Caco-2 (cell line): ENCODE data around the gene SMYD1. TPM values are rescaled to one million over a fixed set of nuclear protein-coding genes. Genes with fewer than 3 reads are reported as not detected.

ENCODE experiments used
- BruUV-seq: library from RNA; stranded (reverse); fragments of 400-500 nt; replicated peaks from 2 replicates; lab custom pipeline; 2021; lab: Mats Ljungman, UMichigan
- CTCF ChIA-PET: fragments of 300-600 bp; sonication (Branson Sonifier 250); formaldehyde crosslinking; loops from one replicate; lab custom pipeline; 2022; ENCODE audit warnings: antibody characterized with exemption; lab: Charles Lee
- POLR2A ChIA-PET: fragments of 300-600 bp; sonication (Branson Sonifier 250); formaldehyde crosslinking; loops from one replicate; lab custom pipeline; 2022; ENCODE audit warnings: antibody characterized with exemption; lab: Charles Lee
- DNase-seq, 2 experiments: peaks; one replicate each; pipeline versions ENCODE4 v3.0.0 to v3.0.0-alpha.2; 2020 to 2022
- H3K27me3 ChIP-seq: replicated peaks from 2 replicates; pipeline ENCODE4 v1.6.0; 2011; ENCODE audit warnings: low read length; ENCODE audit not compliant: control insufficient read depth, insufficient read depth
- H3K36me3 ChIP-seq: 2 replicates; pipeline ENCODE4 v1.5.1; 2011; ENCODE audit warnings: low read length; ENCODE audit not compliant: control insufficient read depth, insufficient read depth
- H3K4me1 ChIP-seq: fragments of 250-450 bp; sonication (Bioruptor Pico); 2 replicates; pipeline ENCODE4 v1.5.1; 2020; ENCODE audit warnings: mild to moderate bottlenecking
- H3K4me3 ChIP-seq: 2 replicates; pipeline ENCODE4 v1.5.1; 2011; ENCODE audit warnings: low read depth, mild to moderate bottlenecking, control low read depth, low read length
- H3K9me3 ChIP-seq: fragments of 250-450 bp; sonication (Bioruptor Pico); 2 replicates; pipeline ENCODE4 v1.5.1; 2020; ENCODE audit warnings: mild to moderate bottlenecking, moderate library complexity
- H3K27ac Mint-ChIP-seq: one replicate; pipeline ENCODE4 v1.8.0; 2022; ENCODE audit warnings: mixed read lengths; ENCODE audit not compliant: unreplicated experiment
- H3K27me3 Mint-ChIP-seq: one replicate; pipeline ENCODE4 v1.8.0; 2022; ENCODE audit warnings: mixed read lengths; ENCODE audit not compliant: insufficient read depth, unreplicated experiment
- H3K36me3 Mint-ChIP-seq: one replicate; pipeline ENCODE4 v1.8.0; 2022; ENCODE audit warnings: mild to moderate bottlenecking, mixed read lengths; ENCODE audit not compliant: insufficient read depth, unreplicated experiment
- H3K4me1 Mint-ChIP-seq: one replicate; pipeline ENCODE4 v1.8.0; 2022; ENCODE audit warnings: low read depth, mixed read lengths; ENCODE audit not compliant: unreplicated experiment
- H3K4me3 Mint-ChIP-seq: one replicate; pipeline ENCODE4 v1.8.0; 2022; ENCODE audit warnings: mild to moderate bottlenecking, moderate library complexity, mixed read lengths; ENCODE audit not compliant: unreplicated experiment
- H3K9me3 Mint-ChIP-seq: one replicate; pipeline ENCODE4 v1.8.0; 2022; ENCODE audit warnings: mixed read lengths; ENCODE audit not compliant: unreplicated experiment
- intact Hi-C: fragments of 100-400 bp; cut with micrococcal nuclease; formaldehyde crosslinking; loops from one replicate; pipeline ENCODE4 v1.10.0; 2022; ENCODE audit not compliant: unreplicated experiment
- total RNA-seq: library from RNA; stranded (reverse); gene quantifications from 2 replicates; pipeline ENCODE4 v1.2.3, GENCODE V29; 2022
- TF ChIP-seq, protein P1 (sequence below), 2 experiments: fragments of 200-600 bp in 1 of 2; IDR thresholded peaks; 1 replicate in 1 of 2; 2 replicates in 1 of 2; pipeline versions ENCODE4 v1.5.1 to v1.8.0; 2011 to 2022; ENCODE audit warnings: antibody characterized with exemption in 1 of 2, control low read depth in 1 of 2, inconsistent platforms in 1 of 2, low read depth in 1 of 2, low read length in 1 of 2, mild to moderate bottlenecking in 1 of 2, moderate library complexity in 1 of 2; ENCODE audit not compliant: insufficient read depth in 1 of 2, severe bottlenecking in 1 of 2, unreplicated experiment in 1 of 2

The SMYD1 gene
- total RNA-seq, 1 experiment from 2014 or later, result not detected

GRCh38 chr2:88117973-88118372 lies 50.3 kb downstream of the SMYD1 start:
- Histone ChIP-seq H3K36me3 (no peaks in the 10 kb centered on the region), H3K9me3 (no peaks in the 10 kb centered on the region), H3K27me3 (no peaks in the 10 kb centered on the region), H3K4me1 (no peaks in the 10 kb centered on the region), H3K4me3 (no peak overlapping the region)
- Mint-ChIP-seq H3K4me3 (no peak overlapping the region), H3K27me3 (no peaks in the 10 kb centered on the region), H3K4me1 (no peaks in the 10 kb centered on the region), H3K36me3 (no peaks in the 10 kb centered on the region), H3K27ac (no peak overlapping the region), H3K9me3 (no peaks in the 10 kb centered on the region)
- intact Hi-C loops, result loop anchor here (5.0 kb wide), 1 partner anchor 56 kb away; no protein-coding TSS in a partner anchor
- no TSS peak for BruUV-seq
- CTCF ChIA-PET, result no interaction called here
- POLR2A ChIA-PET, result no interaction called here
- TF ChIP-seq, protein P1, sequence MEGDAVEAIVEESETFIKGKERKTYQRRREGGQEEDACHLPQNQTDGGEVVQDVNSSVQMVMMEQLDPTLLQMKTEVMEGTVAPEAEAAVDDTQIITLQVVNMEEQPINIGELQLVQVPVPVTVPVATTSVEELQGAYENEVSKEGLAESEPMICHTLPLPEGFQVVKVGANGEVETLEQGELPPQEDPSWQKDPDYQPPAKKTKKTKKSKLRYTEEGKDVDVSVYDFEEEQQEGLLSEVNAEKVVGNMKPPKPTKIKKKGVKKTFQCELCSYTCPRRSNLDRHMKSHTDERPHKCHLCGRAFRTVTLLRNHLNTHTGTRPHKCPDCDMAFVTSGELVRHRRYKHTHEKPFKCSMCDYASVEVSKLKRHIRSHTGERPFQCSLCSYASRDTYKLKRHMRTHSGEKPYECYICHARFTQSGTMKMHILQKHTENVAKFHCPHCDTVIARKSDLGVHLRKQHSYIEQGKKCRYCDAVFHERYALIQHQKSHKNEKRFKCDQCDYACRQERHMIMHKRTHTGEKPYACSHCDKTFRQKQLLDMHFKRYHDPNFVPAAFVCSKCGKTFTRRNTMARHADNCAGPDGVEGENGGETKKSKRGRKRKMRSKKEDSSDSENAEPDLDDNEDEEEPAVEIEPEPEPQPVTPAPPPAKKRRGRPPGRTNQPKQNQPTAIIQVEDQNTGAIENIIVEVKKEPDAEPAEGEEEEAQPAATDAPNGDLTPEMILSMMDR (IDR thresholded peaks at IDR 0.05; ENCODE audit: insufficient read depth in 1 of 2, low read depth in 1 of 2, low read length in 1 of 2, severe bottlenecking in 1 of 2, unreplicated experiment in 1 of 2), result no peak
- DNase-seq, result no peak

GRCh38 chr2:88121678-88122077 lies 54.1 kb downstream of the SMYD1 start:
- Mint-ChIP-seq H3K9me3 (no peaks in the 10 kb centered on the region), H3K36me3 (no peaks in the 10 kb centered on the region), H3K27me3 (no peaks in the 10 kb centered on the region), H3K4me1 (peaks cover 7% of the 10 kb centered on the region), H3K4me3 (no peak overlapping the region), H3K27ac (no peak overlapping the region)
- TF ChIP-seq, protein P1 (IDR thresholded peaks at IDR 0.05; ENCODE audit: insufficient read depth in 1 of 2, low read depth in 1 of 2, low read length in 1 of 2, severe bottlenecking in 1 of 2, unreplicated experiment in 1 of 2), result no peak
- ChIA-PET POLR2A (no interaction called here), CTCF (no interaction called here)
- H3K4me1 ChIP-seq, result no peaks in the 10 kb centered on the region
- DNase-seq, result no peak
- H3K4me3 ChIP-seq, result no peak overlapping the region
- H3K9me3 ChIP-seq, result no peaks in the 10 kb centered on the region
- intact Hi-C loops, result no loop called here
- no peaks in the 10 kb centered on the region for H3K27me3 ChIP-seq
- peaks cover 7% of the 10 kb centered on the region for H3K36me3 ChIP-seq
- no TSS peak for BruUV-seq

- DNase-seq, result no peak
- peaks cover 13% of the 10 kb centered on the region for H3K4me1 Mint-ChIP-seq
- H3K4me1 ChIP-seq, result peaks cover 4% of the 10 kb centered on the region
- no peaks in the 10 kb centered on the region for H3K27me3 ChIP-seq
- intact Hi-C loops, result no loop called here
- H3K9me3 ChIP-seq, result no peaks in the 10 kb centered on the region
- no peak overlapping the region for H3K4me3 ChIP-seq
- no peak overlapping the region for H3K27ac Mint-ChIP-seq
- H3K9me3 Mint-ChIP-seq, result no peaks in the 10 kb centered on the region
- TF ChIP-seq, protein P1 (IDR thresholded peaks at IDR 0.05; ENCODE audit: insufficient read depth in 1 of 2, low read depth in 1 of 2, low read length in 1 of 2, severe bottlenecking in 1 of 2, unreplicated experiment in 1 of 2), result no peak
- H3K4me3 Mint-ChIP-seq, result no peak overlapping the region
- BruUV-seq, result no TSS peak
- ChIA-PET POLR2A (no interaction called here), CTCF (interaction anchor here (0.7 kb wide), 1 partner anchor 9 kb away, joined by 3 read pairs; no protein-coding TSS in a partner anchor)
- no peaks in the 10 kb centered on the region for H3K27me3 Mint-ChIP-seq
- peaks cover 7% of the 10 kb centered on the region for H3K36me3 ChIP-seq
- H3K36me3 Mint-ChIP-seq, result no peaks in the 10 kb centered on the region
Measured at GRCh38 chr2:88122141-88122884, 54.7 kb downstream of the SMYD1 start.
